Thyroid gland (tissue), 4 donors: ENCODE results near the gene OR2F2. TPM values are rescaled to one million over a fixed set of nuclear protein-coding genes. Genes with fewer than 3 reads are reported as not detected.

Source experiments
- DNase-seq, 2 donors: peaks; one replicate each; pipeline ENCODE4 v3.0.0-alpha.2; 2019
- H3K27ac ChIP-seq, 3 donors: fragments of 200-600 bp; sonication (generic); 1 replicate in 2 of 3; 2 replicates in 1 of 3; pipeline ENCODE4 v1.5.1; 2016 to 2019; ENCODE audit warnings: mild to moderate bottlenecking in 1 of 3, moderate library complexity in 1 of 3
- H3K27me3 ChIP-seq: fragments of 200-600 bp; sonication (generic); one replicate; pipeline ENCODE4 v1.5.1; 2019
- H3K36me3 ChIP-seq, 2 donors: fragments of 200-600 bp; sonication (generic); one replicate each; pipeline ENCODE4 v1.5.1; 2016 to 2019
- H3K4me1 ChIP-seq, 2 donors: fragments of 200-600 bp; sonication (generic); one replicate each; pipeline ENCODE4 v1.5.1; 2017 to 2019
- H3K4me3 ChIP-seq, 3 donors: fragments of 200-600 bp; sonication (generic); replicated peaks in 1 of 3; 1 replicate in 2 of 3; 2 replicates in 1 of 3; pipeline ENCODE4 v1.5.1; 2016; ENCODE audit warnings: mild to moderate bottlenecking in 1 of 3
- H3K9me3 ChIP-seq: fragments of 200-600 bp; sonication (generic); one replicate; pipeline ENCODE4 v1.5.1; 2017
- CTCF ChIP-seq, 6 experiments: fragments of 200-600 bp in 3 of 6; fragments of 450-650 bp in 3 of 6; sonication (generic) in 3 of 6; IDR thresholded peaks; one replicate each; pipeline ENCODE4 v1.5.1; 2016 to 2019; ENCODE audit warnings: antibody characterized with exemption in 6 of 6, mild to moderate bottlenecking in 2 of 6, inconsistent platforms in 1 of 6, moderate library complexity in 1 of 6
- POLR2A ChIP-seq, 2 donors: fragments of 450-650 bp; IDR thresholded peaks; one replicate each; pipeline ENCODE4 v1.6.1; 2017; ENCODE audit warnings: antibody characterized with exemption in 2 of 2, mild to moderate bottlenecking in 2 of 2, moderate library complexity in 1 of 2
- WGBS, 2 donors: methylation state at CpG; one replicate each; pipeline ENCODE4 v1.1.5; 2017; 5-methylcytosine and 5-hydroxymethylcytosine counted together
- intact Hi-C: fragments of 100-400 bp; cut with DNase I; formaldehyde crosslinking; loops from one replicate; pipeline ENCODE4 v1.15.1; 2023
- total RNA-seq, 4 donors: library from RNA; depleted of rRNA; stranded (reverse); fragments of >200 nt; gene quantifications; one replicate each; pipeline ENCODE4 v1.2.3, GENCODE V29; 2016

Gene OR2F2
- total RNA-seq, 4 donors from 2014 or later = not detected

- no peak overlapping the region for H3K27ac ChIP-seq
- H3K9me3 ChIP-seq = no peaks in the 10 kb centered on the region
- intact Hi-C loops = no loop called here
- no peak for DNase-seq
- no peaks in the 10 kb centered on the region for H3K36me3 ChIP-seq
- H3K4me3 ChIP-seq = no peak overlapping the region
- no peaks in the 10 kb centered on the region for H3K27me3 ChIP-seq
- TF ChIP-seq POLR2A (IDR thresholded peaks at IDR 0.05) (no peak), CTCF (IDR thresholded peaks at IDR 0.05) (no peak)
- no peaks in the 10 kb centered on the region for H3K4me1 ChIP-seq
- WGBS, 2 donors = 55 to 67% methylated on average over 1 of the region's 1 CpG
Observed at GRCh38 chr7:143975617-143976016, 40.6 kb downstream of the OR2F2 start.

- Histone ChIP-seq H3K27me3 (no peaks in the 10 kb centered on the region), H3K9me3 (no peaks in the 10 kb centered on the region), H3K27ac (no peak overlapping the region), H3K36me3 (no peaks in the 10 kb centered on the region), H3K4me1 (no peaks in the 10 kb centered on the region), H3K4me3 (no peak overlapping the region)
- DNase-seq = no peak
- intact Hi-C loops = no loop called here
- WGBS, 2 donors = 90% methylated on average over 2 of the region's 2 CpGs
- TF ChIP-seq CTCF (IDR thresholded peaks at IDR 0.05) (no peak), POLR2A (IDR thresholded peaks at IDR 0.05) (no peak)
Observed at GRCh38 chr7:143978585-143978984, 43.6 kb downstream of the OR2F2 start.

- H3K36me3 ChIP-seq = no peaks in the 10 kb centered on the region
- H3K27ac ChIP-seq = no peak overlapping the region
- no peak for DNase-seq
- H3K4me3 ChIP-seq = no peak overlapping the region
- TF ChIP-seq POLR2A (IDR thresholded peaks at IDR 0.05) (no peak), CTCF (IDR thresholded peaks at IDR 0.05) (no peak)
- intact Hi-C loops = no loop called here
- WGBS, 2 donors = 89 to 98% methylated on average over 1 of the region's 1 CpG
- H3K4me1 ChIP-seq = no peaks in the 10 kb centered on the region
- no peaks in the 10 kb centered on the region for H3K27me3 ChIP-seq
- H3K9me3 ChIP-seq = no peaks in the 10 kb centered on the region
Observed at GRCh38 chr7:143979359-143979758, 44.3 kb downstream of the OR2F2 start.

GRCh38 chr7:143979998-143980397, 45.0 kb downstream of the OR2F2 start:
- Histone ChIP-seq H3K27ac (no peak overlapping the region), H3K4me1 (no peaks in the 10 kb centered on the region), H3K36me3 (no peaks in the 10 kb centered on the region), H3K27me3 (no peaks in the 10 kb centered on the region), H3K9me3 (no peaks in the 10 kb centered on the region), H3K4me3 (no peak overlapping the region)
- intact Hi-C loops = no loop called here
- TF ChIP-seq POLR2A (IDR thresholded peaks at IDR 0.05) (no peak), CTCF (IDR thresholded peaks at IDR 0.05) (no peak)
- no peak for DNase-seq
- WGBS, 2 donors = 79 to 81% methylated on average over 2 of the region's 2 CpGs

- Histone ChIP-seq H3K36me3 (no peaks in the 10 kb centered on the region), H3K27me3 (no peaks in the 10 kb centered on the region), H3K9me3 (no peaks in the 10 kb centered on the region), H3K4me1 (no peaks in the 10 kb centered on the region), H3K4me3 (no peak overlapping the region), H3K27ac (no peak overlapping the region)
- TF ChIP-seq CTCF (IDR thresholded peaks at IDR 0.05) = no peak
- TF ChIP-seq POLR2A (IDR thresholded peaks at IDR 0.05) = no peak
- intact Hi-C loops = no loop called here
- 89 to 93% methylated on average over 10 of the region's 10 CpGs for WGBS, 2 donors
- no peak for DNase-seq
Observed at GRCh38 chr7:143980746-143981510, 45.9 kb downstream of the OR2F2 start.
